GM18517 (cell line): ENCODE measurements around the gene GALNT14.

ENCODE experiments used
- ATAC-seq: cut with Tn5 transposase; IDR thresholded peaks from one replicate; pipeline ENCODE4 v1.9.1; 2021; ENCODE audit warnings: mild to moderate bottlenecking, moderate library complexity; ENCODE audit not compliant: unreplicated experiment

GALNT14 gene

DNA sequence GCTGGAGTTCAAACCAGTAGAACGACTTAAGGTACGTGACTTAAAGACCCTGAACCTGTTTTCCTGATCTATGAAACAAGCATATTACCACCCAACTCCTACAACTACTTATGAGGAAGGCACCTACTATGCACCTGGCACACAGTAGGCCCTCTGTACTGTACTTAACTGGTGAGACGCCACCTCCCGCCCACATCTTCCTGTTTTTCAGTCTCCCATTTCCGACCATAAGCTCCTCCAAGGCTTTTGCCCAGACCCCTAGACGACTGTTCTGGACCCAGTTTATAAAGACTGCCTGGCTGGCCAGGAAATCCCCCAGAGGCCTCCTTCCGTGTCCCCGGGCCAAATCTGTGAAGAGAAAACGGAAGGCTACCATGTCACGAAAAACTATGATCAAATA is 1.5 kb downstream of the GALNT14 start:
- ATAC-seq: no peak

DNA sequence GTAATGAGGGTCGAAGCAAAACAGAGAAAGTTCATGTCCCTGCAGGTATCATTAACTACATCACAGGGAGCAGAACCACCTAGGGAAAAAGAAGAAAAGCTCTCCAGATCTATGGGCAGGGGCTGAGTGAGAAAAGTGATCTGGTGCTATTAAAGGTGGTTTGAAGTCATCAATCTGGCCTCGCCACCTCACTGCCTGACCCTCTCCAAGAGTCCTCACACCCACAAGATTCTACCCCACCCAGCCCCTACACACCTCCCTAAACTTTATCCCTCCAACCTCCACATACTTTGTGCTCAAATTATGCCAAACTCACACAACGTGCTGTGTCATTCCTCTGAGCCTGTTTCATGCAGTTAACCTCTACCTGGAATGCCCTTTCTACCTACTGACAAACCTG is 2.2 kb downstream of the GALNT14 start:
- no peak for ATAC-seq

DNA sequence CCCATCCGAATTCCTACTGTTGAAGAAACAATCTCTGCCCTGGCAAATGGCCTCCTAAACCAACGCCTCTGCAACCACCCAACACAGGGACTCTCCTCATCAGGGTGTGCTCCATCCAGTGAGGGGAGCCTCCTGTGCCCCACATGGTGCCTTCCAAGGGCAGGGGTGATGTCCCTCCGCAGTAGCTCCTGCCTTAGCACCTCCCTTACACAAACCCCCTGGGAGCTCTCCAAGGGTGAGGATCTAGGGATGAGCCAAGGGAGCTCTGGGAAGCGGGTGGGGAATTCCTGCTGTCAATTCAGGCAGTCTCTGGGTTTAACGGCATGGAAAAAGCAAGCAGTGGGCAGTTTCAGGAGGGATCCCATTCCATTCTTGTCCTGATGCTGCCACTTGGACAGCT is 3.8 kb downstream of the GALNT14 start:
- no peak for ATAC-seq

DNA sequence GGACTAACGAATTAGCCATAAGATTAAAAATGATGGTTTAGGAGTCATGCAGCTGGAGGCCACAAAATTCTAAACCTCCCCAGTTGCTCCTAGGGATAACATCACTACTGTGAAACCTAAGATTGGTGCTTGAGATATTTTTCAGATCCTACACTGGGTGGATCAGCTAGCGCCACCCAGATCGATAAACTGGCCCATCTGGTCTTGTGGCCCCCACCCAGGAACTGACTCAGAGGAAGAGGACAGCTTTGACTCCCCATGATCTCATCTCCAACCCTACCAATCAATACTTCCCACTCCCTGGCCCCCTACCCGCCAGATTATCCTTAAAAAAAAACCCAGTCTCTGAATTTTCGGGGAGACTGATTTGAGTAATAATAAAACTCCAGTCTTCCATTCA is 5.5 kb downstream of the GALNT14 start:
- no peak for ATAC-seq

DNA sequence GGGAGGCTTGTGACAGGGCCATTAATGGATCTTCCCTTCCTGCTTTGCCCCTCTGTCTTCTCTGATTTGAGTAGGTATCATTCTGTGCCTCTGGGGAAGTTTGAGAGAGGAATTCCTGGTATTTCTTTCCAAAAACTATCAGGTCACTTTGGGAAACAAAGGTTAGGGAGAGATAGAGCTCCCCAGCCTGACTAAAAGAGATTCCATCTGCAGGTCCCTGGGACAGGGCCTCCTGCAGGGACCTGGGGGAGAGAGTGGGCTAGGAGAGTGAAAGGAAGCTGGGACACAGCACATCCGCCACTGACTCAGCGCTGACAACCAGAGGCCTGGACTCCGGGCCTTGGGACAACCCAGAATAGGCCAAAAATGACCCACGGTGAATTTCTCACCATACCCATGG is 6.4 kb downstream of the GALNT14 start:
- no peak for ATAC-seq

DNA sequence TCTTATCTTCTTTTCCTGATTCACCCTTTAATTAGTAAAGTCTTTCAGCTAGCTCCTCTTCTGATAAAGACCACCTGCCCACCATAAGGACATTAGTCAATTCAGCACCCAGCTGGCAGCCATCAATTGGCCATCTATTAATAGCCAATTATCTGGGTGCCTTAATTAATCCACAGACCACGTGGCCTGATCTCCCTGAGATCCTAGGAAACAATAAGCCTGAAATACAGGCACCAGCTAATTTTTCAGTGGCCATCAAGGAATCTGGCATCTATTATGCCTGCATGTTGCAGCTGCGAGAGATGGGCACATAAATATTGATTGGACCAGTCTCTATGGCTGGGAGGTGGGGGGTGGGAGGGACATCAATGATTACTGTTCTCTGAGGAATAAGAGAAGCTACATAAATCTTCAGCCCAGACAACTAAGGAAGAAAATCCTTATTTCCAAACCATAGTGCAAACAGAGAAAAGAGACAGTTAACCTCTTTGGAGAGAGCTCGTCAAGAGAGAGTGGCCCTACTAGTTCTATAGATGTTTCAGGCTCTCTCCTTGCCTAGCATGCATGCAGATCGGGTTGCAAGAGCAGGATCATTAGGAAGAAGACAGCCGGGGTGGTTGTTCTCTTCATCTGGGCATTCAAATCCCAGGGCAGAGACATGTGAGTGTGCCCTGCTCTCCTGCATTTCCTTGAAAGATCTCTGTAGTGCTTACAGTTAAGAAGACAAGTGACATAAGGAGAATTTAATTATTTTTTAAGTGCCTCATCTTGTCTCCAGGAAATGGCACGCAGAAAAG is 8.7 kb downstream of the GALNT14 start:
- ATAC-seq: no peak

DNA sequence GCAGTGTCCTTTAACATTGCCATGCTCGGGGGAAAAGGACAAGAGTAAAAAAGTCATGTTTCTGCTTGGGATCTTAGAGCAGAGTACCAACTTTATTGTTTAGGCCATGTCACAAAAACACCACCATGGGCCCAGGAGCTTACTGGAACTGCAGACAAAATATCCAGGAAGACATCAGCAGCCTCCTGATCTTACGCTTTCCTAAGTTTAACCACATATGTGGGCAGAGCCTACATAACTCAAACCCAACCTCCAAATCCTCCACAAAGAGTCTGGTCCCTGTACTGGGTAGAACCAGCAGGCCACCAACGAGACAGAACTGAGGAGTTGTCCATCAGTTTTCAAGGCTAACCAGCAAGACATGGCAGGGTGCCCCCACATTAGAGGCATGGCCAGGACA is 10.3 kb downstream of the GALNT14 start:
- ATAC-seq: no peak

DNA sequence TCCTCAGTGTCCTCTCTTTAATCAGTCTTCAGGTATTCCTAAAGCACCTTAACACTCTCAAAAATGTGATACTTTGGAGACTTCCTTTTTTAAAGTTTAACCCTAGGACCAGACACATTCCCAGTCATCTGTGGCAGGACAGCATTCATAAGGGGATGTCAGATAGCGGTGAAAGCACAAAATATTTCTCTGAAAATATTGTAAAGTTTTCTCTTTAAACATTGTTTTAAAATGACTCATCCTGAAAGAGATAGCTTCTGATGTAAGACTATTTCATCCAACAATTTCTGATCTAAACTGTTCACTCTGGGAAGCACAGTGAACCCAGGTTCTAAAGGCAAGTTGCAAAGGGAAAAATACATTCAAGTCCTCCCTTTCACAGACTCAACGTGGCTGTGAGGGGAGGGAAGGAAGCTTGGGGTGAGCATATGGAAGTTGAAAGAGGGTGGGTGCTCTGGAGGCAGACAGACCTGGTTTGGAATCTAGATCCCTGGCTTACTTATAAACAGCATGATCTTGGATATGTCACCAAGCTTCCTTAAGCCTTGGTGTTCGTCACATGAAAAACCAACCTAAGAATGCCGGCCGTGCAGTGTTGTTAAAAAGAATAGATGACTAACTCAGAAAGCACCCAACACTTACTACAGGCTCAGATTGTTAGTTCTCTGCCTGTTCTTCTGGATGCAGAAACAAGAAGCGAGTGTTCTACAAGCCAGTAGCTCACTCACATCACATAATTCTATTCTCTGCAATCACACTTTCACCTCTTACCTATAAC is 12.1 kb downstream of the GALNT14 start:
- no peak for ATAC-seq

DNA sequence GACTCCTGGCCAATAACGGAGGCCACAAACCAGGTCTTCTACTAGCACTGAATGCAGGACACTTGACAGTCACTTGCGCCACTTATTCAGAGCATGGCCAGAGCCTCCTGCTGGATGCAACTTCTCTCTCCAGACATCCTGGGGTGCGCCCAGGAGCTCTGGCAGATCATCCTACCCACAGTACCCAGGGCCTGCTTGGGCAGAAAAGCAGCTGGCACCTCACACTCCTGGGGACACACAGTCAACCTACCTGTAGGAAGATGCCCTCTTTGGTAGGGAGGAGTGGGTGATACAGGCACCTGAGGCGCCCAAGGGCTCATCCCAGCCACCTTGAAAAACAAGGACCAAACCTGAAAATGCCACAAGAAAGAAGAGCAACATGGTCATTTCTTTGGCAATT is 13.3 kb downstream of the GALNT14 start:
- ATAC-seq: no peak

DNA sequence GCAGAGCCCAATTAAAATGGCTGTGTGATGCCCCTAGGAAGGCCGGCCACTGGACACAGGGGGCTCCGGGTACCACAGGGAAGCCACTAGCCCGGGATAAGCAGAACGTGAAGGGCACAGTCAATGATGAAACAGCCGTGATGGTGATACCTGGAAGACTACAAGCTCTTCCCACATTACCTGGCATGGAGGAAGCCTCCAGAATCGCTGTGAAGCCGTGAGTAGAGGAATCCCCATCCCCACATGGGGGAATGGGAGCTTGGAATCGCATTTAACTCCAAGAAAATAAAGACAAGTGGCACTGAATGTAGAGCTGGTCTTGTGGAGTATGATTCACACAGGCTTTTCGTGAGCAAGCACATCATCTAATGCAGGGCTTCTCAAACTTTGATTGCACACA is 16.1 kb downstream of the GALNT14 start:
- no peak for ATAC-seq

DNA sequence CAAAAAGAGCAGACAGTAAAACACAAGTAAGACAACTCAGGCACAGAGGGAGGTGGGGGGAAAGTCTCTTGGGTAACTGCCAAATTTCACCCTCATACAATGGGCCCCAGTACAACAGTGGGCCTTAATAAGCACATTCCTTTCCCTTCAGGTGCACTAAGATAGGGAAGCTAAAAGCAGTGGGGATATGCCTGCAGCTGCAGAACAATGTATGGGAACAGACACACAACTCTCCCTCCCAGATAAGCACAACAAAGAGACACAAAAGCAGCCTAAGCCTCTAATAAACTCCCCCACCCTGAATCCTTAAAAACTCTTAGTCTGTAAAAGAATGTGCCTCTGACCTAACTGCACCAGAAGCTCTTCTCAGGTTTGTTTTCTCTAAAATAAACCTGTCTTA is 24.5 kb downstream of the GALNT14 start:
- ATAC-seq: no peak

DNA sequence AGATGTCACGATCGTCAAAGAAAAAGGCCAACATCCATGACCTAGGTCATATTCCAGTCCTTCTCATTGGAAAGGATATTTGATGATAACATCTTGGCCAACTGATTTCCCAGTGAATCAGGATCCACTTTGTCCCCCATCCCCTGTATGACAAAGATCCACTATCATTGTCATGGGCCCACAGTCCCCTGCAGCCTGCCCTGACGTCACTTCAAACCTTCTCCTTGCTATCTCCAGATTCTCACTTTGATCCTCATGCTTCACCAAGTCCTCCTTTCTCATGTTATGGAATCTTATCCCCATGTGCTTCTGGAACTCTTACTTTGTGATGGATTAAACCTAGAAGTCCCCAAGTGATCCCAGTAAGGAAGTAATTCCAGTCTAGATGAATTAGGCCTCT is 25.7 kb downstream of the GALNT14 start:
- no peak for ATAC-seq

DNA sequence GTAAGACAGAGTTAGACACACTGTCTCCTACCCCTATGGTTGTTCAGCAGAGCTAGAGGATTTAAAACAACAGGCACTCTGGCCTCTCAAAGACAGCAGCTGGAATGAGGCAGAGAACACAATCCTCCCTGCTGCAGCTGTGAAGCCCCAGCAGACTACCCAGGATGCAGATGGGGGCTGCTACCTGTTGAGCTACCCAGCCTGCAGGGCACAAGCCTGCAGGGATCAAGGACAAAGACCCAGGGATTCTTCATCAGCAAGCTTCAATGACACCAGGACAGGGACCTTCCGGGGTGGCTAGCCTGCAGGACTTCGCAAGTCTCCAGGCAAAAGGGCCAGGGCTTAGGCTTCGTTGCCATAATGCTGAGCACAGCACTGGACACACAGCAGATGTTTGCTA is 27.2 kb downstream of the GALNT14 start:
- ATAC-seq: no peak

DNA sequence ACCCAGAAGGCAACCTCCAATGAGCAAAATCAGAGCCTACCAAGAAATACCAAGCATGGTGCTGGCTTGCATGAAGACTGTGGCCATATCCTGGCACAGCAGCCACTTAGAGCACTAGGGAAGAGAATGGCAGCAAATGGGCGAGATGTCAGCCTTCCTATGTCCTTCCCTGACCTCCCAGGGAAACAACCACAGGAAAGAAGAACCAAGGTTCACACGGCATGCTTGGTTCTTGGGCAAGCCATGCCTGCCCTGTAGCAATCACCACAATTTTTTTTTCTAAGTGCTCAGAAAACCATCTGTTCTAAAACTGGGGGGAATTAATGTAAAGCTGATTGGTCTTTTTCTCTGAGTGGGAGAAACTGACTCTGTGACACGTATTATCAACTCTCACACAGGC is 27.8 kb downstream of the GALNT14 start:
- no peak for ATAC-seq

DNA sequence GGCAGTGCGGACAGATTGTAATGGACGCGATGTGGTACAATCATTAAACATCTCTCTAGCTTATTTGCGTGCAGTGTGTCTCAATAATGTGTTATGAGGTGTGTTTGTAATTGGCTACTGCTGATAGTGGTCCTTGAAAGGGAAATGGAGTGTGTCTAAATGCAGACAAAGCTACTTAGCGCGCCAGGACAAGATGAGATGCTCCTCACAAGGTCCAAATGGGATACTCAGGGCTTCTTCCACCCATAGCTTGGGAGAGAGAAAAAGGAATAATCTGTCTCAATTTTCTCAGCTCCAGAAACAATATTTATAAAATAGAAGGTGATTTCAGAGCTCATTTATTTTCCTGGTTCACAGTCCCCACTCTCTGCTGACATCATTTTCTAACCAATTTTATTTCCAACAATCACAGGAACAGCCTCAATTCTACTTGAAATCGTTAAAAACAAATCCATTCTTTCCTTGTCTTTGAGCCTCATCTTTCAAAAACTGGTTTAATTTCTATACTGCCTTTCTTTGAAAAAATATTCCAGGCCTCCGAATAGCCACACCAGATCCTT is 28.5 kb downstream of the GALNT14 start:
- no peak for ATAC-seq

DNA sequence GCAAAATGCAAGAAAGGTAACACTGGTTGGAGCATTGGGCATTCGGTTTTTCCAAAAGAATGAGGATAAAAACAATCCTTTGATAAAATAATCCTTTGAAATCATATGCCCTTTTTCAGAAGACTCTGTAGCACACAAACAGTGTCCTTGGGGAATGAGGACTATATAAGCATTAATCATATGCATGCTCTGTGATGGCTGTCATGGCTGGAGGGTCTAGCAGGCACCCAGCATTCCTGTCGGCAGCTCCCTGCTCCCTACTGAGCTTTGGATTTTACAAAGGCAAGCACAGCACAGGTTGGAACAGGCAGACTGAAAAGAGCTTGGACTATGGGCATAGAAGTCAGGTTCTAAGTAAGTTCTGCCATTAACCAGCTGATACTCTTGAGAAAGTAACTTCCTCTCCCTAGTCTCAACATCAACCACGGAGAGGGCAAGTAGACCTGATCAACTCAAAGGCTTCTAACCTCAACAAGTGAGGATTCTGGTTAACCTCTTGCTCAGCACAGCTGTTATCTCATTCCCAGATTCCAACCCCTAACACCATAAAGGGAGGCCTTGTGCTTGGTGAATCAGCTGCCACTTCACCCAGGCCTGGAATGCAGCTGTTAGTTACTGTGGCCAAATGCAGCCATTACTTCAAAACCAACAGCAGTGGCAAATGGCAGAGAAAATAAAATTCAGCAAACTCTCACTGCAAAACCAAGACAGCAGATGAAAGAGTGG is 29.5 kb downstream of the GALNT14 start:
- ATAC-seq: no peak

DNA sequence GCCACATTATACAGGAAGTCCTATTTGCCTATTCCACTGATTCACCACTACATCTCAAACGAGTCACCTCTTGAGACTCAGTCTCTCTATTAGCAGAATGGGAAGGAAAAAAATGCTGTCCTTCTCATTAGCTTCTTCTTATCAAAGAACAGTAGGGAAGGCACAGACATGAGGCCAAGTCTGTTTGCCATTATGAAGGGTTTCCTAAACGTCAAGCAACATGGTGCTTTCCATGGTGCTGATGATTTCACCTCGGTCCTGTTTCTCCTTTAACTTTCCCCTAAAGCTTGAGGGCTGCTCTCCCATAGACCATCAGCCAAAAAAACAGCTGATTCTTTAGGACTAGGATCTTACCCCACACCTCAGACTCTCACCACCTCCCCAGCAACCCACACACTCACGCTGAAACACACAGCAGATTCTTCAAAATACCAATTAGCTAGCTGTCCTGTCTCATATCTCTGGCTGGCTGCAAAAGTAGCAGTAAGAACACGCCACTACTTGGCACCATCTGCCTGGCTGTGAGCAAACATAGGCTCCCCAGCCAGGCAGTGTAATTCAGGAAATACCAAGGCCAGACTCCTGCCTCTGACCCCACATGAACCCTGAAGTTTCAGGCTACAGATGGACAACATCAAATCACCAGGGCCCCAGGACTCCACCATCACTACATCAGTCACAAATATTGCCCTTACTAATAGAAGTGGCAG is 30.5 kb downstream of the GALNT14 start:
- ATAC-seq: no peak

DNA sequence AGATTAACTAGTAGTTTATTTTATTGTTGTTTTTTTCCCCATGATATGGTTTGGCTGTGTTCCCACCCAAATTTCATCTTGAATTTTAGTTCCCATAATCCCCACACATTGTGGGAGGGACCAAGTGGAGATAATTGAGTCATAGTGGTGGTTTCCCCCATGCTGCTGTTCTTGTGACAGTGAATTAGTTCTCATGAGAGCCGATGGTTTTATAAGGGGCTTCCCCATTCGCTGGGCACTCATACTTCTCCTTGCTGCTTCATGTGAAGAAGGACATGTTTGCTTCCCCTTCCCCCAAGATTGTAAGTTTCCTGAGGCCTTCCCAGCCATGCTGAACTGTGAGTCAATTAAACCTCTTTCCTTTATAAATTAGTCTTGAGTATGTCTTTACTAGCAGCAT is 36.5 kb downstream of the GALNT14 start:
- ATAC-seq: no peak

DNA sequence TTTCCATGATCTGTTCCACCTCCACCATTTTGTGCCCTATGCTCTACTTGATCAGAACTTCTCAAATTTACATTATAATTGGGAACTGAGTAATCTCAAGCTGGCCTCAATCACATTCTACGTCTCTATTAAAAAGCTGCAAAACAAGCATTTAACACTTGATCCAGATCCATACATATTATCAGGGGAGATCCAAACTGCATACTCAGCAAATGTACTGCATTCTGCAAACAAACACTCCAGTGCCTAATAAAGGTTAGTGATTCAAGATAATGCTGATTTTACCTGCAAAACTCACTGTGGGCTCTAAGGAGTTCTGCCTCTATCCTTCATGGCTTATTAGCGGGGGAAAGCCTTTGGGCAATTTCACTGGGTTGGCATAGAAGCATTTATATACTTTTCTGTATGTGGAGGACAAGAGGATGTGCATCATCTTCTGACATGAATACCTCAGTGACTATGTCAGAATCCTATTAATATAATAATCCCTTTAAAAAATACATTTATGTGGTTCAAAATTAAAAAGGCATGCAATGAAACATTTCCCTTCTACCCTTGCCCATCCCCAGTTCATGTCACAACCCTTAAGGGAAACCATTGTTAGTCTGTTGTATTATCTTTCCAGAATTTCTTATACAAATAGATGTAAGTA is 40.2 kb downstream of the GALNT14 start:
- ATAC-seq: no peak

DNA sequence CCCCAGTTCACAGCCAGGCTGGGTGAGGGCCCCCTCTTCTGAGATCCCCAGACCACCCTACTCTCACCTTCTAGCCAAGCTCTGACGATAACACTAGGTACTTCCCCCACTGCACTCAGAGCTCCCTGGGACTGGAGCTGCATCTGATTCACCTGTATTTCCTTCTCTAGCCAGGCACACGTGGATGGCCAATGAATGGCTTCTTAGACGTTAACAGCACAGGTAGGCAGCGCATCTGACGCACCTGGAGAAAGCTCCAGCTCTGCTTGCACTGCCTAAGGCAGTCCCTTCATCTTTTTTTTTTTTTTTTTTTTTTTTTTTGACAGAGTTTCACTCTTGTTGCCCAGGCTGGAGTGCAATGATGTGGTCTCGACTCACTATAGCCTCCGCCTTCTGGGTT is 48.1 kb downstream of the GALNT14 start:
- no peak for ATAC-seq
